SK-N-SH (cell line): ENCODE results near the gene ATP8A2. TPM values are rescaled to one million over a fixed set of nuclear protein-coding genes. Genes with fewer than 3 reads are reported as not detected.

Experiments
- CTCF ChIA-PET: fragments of 300-600, 350-600 bp; formaldehyde crosslinking; extraction: SDS; loops from one replicate; lab custom pipeline; 2021; lab: Yijun Ruan, JAX
- POLR2A ChIA-PET: fragments of 350-600 bp; sonication (Branson Sonifier 250); formaldehyde crosslinking; extraction: SDS; loops from one replicate; lab custom pipeline; 2020; ENCODE audit warnings: antibody characterized with exemption, inconsistent platforms; lab: Yijun Ruan, JAX
- DNase-seq: peaks from one replicate; pipeline ENCODE4 v3.0.0; 2012
- H2AFZ ChIP-seq: fragments of 200-600 bp; sonication (generic); 2 replicates; pipeline ENCODE4 v1.8.1; 2016; ENCODE audit warnings: antibody characterized with exemption, mild to moderate bottlenecking, low read depth
- H3F3A ChIP-seq: fragments of 200-600 bp; sonication (generic); replicated peaks from 2 replicates; pipeline ENCODE3; 2016; ENCODE audit warnings: antibody characterized with exemption, mild to moderate bottlenecking; ENCODE audit not compliant: insufficient read depth
- H3K27ac ChIP-seq, 2 experiments: fragments of 200-500 bp in 1 of 2; fragments of 200-600 bp in 1 of 2; sonication (Bioruptor generic) in 1 of 2; sonication (generic), shearing (Covaris generic) in 1 of 2; 2 replicates each; pipeline versions ENCODE4 v1.5.1 to v1.6.1; 2014 to 2016; ENCODE audit warnings: low read depth in 2 of 2, inconsistent platforms in 1 of 2, low read length in 1 of 2, mild to moderate bottlenecking in 1 of 2, mixed read lengths in 1 of 2
- H3K27me3 ChIP-seq: fragments of 200-600 bp; sonication (generic), shearing (Covaris generic); 2 replicates; pipeline ENCODE4 v1.6.1; 2016; ENCODE audit warnings: mixed run types; ENCODE audit not compliant: insufficient read depth
- H3K36me3 ChIP-seq, 2 experiments: fragments of 200-500 bp in 1 of 2; fragments of 200-600 bp in 1 of 2; sonication (Bioruptor generic) in 1 of 2; sonication (generic) in 1 of 2; replicated peaks in 1 of 2; 2 replicates each; pipeline versions ENCODE3 to v1.5.1; 2014 to 2016; ENCODE audit warnings: low read length in 1 of 2, mild to moderate bottlenecking in 1 of 2; ENCODE audit not compliant: insufficient read depth in 2 of 2, control insufficient read depth in 1 of 2
- H3K4me1 ChIP-seq, 2 experiments: fragments of 200-500 bp in 1 of 2; fragments of 200-600 bp in 1 of 2; sonication (Bioruptor generic) in 1 of 2; sonication (generic), shearing (Covaris generic) in 1 of 2; 2 replicates each; pipeline versions ENCODE4 v1.5.1 to v1.6.1; 2014 to 2016; ENCODE audit warnings: low read depth in 1 of 2, low read length in 1 of 2, mixed run types in 1 of 2; ENCODE audit not compliant: insufficient read depth in 2 of 2, control insufficient read depth in 1 of 2
- H3K4me2 ChIP-seq: fragments of 200-600 bp; sonication (generic), shearing (Covaris generic); 2 replicates; pipeline ENCODE4 v1.6.1; 2017; ENCODE audit warnings: mixed run types
- H3K4me3 ChIP-seq, 2 experiments: fragments of 200-500 bp in 1 of 2; fragments of 200-600 bp in 1 of 2; sonication (Bioruptor generic) in 1 of 2; sonication (generic), shearing (Covaris generic) in 1 of 2; 2 replicates each; pipeline versions ENCODE4 v1.5.1 to v1.8.1; 2014 to 2016; ENCODE audit warnings: low read depth in 2 of 2, inconsistent platforms in 1 of 2, low read length in 1 of 2, mild to moderate bottlenecking in 1 of 2, mixed read lengths in 1 of 2, moderate library complexity in 1 of 2
- H3K79me2 ChIP-seq: fragments of 200-600 bp; sonication (generic); 2 replicates; pipeline ENCODE4 v1.8.1; 2017; ENCODE audit warnings: mild to moderate bottlenecking; ENCODE audit not compliant: insufficient read depth
- H3K9ac ChIP-seq: fragments of 200-600 bp; sonication (generic); 2 replicates; pipeline ENCODE4 v1.6.1; 2017; ENCODE audit warnings: mixed run types
- H3K9me2 ChIP-seq: fragments of 200-600 bp; sonication (generic); 2 replicates; pipeline ENCODE4 v1.6.1; 2017; ENCODE audit warnings: mixed run types
- H3K9me3 ChIP-seq: fragments of 200-600 bp; sonication (generic); 2 replicates; pipeline ENCODE4 v1.6.1; 2017; ENCODE audit warnings: mixed run types, mild to moderate bottlenecking, moderate library complexity
- H4K20me1 ChIP-seq: fragments of 200-600 bp; sonication (generic); 2 replicates; pipeline ENCODE4 v1.6.1; 2017; ENCODE audit warnings: mild to moderate bottlenecking, mixed run types; ENCODE audit not compliant: insufficient read depth
- ELF1 ChIP-seq: IDR thresholded peaks from 2 replicates; pipeline ENCODE4 v1.4.0; 2012
- RCOR1 ChIP-seq: fragments of 150-350 bp; IDR thresholded peaks from 2 replicates; pipeline ENCODE4 v1.6.1; 2017; ENCODE audit warnings: antibody characterized with exemption, low read length
- RFX5 ChIP-seq: IDR thresholded peaks from 2 replicates; pipeline ENCODE4 v1.6.1; 2012; ENCODE audit warnings: mild to moderate bottlenecking, improper control_type of control experiment, low read length
- RXRA ChIP-seq: IDR thresholded peaks from 2 replicates; pipeline ENCODE4 v1.4.0; 2012; ENCODE audit warnings: low read depth, mild to moderate bottlenecking, borderline replicate concordance
- WGBS: methylation state at CpG from one replicate; pipeline ENCODE4 v1.1.6; 2017; ENCODE audit warnings: low lambda C conversion rate; 5-methylcytosine and 5-hydroxymethylcytosine counted together
- polyA plus RNA-seq, 3 experiments: library from polyadenylated mRNA; depleted of rRNA; stranded (reverse); fragments of >200 nt; gene quantifications; 2 replicates each; pipeline ENCODE4 v1.2.3, GENCODE V29; 2012
- TF ChIP-seq, protein P1 (sequence below): fragments of 200-600 bp; sonication (generic); IDR thresholded peaks from 2 replicates; pipeline ENCODE4 v1.6.1; 2017; ENCODE audit warnings: antibody characterized with exemption, mild to moderate bottlenecking, moderate library complexity
- TF ChIP-seq, protein P2 (sequence below): IDR thresholded peaks from 2 replicates; pipeline ENCODE4 v1.6.1; 2012; ENCODE audit warnings: mild to moderate bottlenecking, low read depth, low read length, moderate library complexity

The ATP8A2 gene
- polyA plus RNA-seq, 1 of the 3 experiments (the other 2 are of a cell fraction): 0.02 TPM

DNA sequence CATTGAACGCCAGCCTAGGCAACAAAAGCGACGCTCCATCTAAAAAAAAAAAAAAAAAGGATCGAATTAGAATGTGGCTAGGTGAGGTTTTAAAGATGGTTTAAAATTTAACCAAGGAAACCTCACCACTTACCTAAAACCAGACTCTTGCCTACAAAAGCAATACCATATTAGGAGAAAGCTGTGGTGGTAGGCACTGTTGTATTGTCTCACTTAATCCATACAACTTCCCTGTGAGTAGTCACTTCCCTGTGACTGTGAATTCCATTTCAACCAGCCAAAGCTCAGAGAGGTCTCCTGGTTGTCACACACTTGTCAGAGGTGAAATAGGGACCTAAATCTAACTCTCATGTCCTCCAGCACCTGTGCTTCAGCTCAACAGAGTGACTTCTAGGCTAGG lies 664.6 kb downstream of the ATP8A2 start (continued):
- TF ChIP-seq, protein P1, sequence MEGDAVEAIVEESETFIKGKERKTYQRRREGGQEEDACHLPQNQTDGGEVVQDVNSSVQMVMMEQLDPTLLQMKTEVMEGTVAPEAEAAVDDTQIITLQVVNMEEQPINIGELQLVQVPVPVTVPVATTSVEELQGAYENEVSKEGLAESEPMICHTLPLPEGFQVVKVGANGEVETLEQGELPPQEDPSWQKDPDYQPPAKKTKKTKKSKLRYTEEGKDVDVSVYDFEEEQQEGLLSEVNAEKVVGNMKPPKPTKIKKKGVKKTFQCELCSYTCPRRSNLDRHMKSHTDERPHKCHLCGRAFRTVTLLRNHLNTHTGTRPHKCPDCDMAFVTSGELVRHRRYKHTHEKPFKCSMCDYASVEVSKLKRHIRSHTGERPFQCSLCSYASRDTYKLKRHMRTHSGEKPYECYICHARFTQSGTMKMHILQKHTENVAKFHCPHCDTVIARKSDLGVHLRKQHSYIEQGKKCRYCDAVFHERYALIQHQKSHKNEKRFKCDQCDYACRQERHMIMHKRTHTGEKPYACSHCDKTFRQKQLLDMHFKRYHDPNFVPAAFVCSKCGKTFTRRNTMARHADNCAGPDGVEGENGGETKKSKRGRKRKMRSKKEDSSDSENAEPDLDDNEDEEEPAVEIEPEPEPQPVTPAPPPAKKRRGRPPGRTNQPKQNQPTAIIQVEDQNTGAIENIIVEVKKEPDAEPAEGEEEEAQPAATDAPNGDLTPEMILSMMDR: no peak
- TF ChIP-seq RCOR1 (no peak), ELF1 (no peak), RXRA (no peak), RFX5 (no peak)
- TF ChIP-seq, protein P2, sequence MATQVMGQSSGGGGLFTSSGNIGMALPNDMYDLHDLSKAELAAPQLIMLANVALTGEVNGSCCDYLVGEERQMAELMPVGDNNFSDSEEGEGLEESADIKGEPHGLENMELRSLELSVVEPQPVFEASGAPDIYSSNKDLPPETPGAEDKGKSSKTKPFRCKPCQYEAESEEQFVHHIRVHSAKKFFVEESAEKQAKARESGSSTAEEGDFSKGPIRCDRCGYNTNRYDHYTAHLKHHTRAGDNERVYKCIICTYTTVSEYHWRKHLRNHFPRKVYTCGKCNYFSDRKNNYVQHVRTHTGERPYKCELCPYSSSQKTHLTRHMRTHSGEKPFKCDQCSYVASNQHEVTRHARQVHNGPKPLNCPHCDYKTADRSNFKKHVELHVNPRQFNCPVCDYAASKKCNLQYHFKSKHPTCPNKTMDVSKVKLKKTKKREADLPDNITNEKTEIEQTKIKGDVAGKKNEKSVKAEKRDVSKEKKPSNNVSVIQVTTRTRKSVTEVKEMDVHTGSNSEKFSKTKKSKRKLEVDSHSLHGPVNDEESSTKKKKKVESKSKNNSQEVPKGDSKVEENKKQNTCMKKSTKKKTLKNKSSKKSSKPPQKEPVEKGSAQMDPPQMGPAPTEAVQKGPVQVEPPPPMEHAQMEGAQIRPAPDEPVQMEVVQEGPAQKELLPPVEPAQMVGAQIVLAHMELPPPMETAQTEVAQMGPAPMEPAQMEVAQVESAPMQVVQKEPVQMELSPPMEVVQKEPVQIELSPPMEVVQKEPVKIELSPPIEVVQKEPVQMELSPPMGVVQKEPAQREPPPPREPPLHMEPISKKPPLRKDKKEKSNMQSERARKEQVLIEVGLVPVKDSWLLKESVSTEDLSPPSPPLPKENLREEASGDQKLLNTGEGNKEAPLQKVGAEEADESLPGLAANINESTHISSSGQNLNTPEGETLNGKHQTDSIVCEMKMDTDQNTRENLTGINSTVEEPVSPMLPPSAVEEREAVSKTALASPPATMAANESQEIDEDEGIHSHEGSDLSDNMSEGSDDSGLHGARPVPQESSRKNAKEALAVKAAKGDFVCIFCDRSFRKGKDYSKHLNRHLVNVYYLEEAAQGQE: no peak
- TF ChIP-seq, all 33 proteins: peak for 0

GRCh38 chr13:26037302-26037701 lies 665.5 kb downstream of the ATP8A2 start:
- H3K4me2 ChIP-seq: no peak overlapping the region
- no peaks in the 10 kb centered on the region for H3K27me3 ChIP-seq
- DNase-seq: no peak
- H4K20me1 ChIP-seq: no peaks in the 10 kb centered on the region
- 38% methylated on average over 2 of the region's 2 CpGs for WGBS
- H3K27ac ChIP-seq: no peak overlapping the region
- ChIA-PET POLR2A (interaction anchor here (0.7 kb wide), 1 partner anchor 212 kb away, joined by 3 read pairs; no protein-coding TSS in a partner anchor), CTCF (interaction anchor here (0.9 to 1.3 kb wide), 7 partner anchors 8 to 171 kb away, joined by 3 to 6 read pairs (median 3); no protein-coding TSS in a partner anchor)
- no peaks in the 10 kb centered on the region for H3F3A ChIP-seq
- H3K9me3 ChIP-seq: no peaks in the 10 kb centered on the region
- no peaks in the 10 kb centered on the region for H3K79me2 ChIP-seq
- no peak overlapping the region for H3K9ac ChIP-seq
- no peak overlapping the region for H2AFZ ChIP-seq
- H3K9me2 ChIP-seq: no peaks in the 10 kb centered on the region
- TF ChIP-seq, protein P1: peak; percentile 36
- no peak for TF ChIP-seq ELF1
- H3K36me3 ChIP-seq: no peaks in the 10 kb centered on the region
- no peak overlapping the region; a peak in 1 of 4 replicates for H3K4me3 ChIP-seq
- no peaks in the 10 kb centered on the region for H3K4me1 ChIP-seq
